GM18907 (cell line): ENCODE measurements around the gene PIGW.

Experiments
- ATAC-seq: cut with Tn5 transposase; IDR thresholded peaks from one replicate; pipeline ENCODE4 v1.9.1; 2021; ENCODE audit warnings: mild to moderate bottlenecking, moderate library complexity; ENCODE audit not compliant: unreplicated experiment

Gene PIGW

DNA sequence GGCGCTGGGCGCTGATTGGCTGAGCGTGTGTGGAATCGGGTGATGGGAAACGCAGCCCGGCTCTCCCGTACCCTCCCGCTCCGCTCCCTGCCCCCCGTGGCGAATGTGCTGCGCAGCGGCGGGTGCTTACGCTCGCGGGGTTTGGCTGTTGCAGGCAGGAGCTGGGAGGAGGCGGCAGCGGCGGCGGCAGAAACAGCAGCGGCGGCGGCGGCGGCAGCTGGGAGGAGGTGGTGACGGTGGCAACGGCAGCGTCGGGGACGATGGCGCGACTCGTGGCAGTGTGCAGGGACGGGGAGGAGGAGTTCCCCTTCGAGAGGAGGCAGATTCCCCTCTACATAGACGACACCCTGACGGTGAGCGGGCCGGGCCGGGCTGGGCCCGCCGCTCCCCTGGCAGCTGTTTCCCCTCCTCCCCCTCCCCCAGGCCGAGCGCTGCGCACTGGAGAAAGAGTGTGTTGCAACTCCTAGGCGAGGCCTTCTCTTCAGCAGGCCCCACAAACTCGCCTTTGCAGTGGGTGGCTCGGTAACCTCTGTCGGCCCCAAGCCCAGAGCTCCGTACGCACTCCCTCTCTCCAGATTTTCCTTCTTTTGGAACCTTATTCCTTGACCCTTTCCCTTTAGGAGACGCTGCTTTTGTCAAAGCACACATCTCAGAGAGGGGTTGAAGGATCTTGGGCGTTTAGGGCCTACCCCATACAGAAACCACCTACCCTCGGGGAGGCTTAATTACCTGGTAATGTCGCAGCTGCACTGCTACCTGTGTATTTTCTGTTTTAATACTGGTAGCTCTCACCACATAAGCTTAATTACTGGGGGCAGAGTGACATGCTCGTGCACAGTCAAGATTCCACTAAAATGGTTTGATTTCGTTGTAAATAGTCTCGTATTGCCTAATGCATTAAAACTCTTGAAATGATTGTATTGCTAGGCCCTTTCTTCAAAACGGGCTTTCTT is 11.0 kb downstream of the PIGW start:
- ATAC-seq: peak; percentile 70

- ATAC-seq: no peak
Observed at GRCh38 chr17:36546418-36547093, 11.8 kb downstream of the PIGW start.

DNA sequence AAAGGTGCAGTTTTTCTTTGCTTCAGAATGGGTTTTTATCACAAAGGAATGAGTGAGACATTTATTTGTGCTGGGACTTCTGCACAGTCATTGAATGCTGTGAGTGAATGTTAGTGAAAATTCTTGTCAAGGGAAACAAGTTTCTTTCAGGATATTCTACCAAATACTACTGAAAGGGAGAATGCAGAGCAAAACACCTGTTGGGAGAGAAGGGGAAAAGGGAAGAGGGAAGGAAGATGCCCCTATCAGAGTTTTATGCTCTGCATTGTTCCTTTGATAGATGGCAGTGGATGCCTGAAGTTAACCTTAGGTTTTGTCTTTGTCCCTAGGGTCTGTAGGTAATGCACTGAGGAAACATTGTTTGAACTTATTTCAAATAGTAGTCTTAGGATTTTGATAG is 13.0 kb downstream of the PIGW start:
- no peak for ATAC-seq

- ATAC-seq: no peak
Observed at GRCh38 chr17:36550491-36551417, 16.0 kb downstream of the PIGW start.

DNA sequence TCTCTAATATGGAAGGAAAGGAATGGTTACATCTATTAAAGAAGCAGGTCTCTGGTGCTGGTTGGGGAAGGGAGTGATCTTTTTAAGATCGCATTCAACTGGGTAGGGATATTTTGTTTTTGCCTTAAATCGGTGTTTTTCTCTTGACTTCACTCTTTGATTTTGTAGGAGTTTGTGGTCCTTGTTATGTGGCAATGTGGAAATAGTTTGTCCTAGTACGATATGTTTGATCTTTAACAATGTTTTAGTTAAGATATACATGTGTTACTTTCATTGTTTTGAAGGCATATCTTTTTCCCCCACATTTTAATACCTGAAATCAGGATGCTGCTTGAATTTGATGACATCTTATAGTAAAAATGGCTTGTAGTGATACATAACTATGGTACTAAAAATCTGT is 18.7 kb downstream of the PIGW start:
- no peak for ATAC-seq

GRCh38 chr17:36566081-36566480 is 31.3 kb downstream of the PIGW start:
- ATAC-seq: no peak

DNA sequence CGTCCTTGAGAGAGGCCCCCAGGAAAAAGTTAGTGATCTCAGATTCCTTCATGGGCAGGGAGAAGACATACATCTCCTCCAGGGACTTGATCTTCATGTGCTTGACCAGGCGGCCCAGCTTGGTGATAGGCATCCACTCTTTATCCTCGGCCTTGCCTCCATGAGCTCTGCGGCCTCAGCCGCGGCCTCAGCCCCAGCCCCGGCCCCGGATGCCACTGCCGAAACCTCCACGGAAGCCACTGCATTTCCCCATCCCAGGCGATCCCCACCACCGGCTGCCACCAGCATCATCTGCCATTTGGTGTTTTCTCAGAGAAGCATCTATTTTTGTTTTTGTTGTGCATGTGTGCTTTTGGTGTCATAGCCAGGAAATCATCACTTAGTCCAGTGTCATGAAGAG is 40.2 kb downstream of the PIGW start:
- no peak for ATAC-seq

DNA sequence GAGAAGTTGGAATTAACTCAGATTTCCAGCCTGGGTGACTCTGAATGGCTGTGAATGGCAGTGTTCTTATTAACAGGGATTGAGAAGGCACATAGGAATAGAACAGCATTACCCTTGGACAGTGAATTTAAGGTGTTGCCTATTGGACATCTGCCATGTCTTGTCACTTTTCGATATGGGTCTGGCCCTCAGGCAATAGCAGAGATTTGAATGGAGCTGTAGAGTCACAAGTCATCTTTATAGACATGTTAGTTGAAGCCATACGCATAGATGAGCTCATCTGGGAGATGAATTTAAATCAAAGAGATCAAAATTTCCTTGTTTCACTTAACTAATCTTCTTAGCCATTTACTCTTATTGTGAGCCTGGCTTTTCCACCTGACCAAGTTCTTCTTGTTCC is 42.0 kb downstream of the PIGW start:
- ATAC-seq: no peak

DNA sequence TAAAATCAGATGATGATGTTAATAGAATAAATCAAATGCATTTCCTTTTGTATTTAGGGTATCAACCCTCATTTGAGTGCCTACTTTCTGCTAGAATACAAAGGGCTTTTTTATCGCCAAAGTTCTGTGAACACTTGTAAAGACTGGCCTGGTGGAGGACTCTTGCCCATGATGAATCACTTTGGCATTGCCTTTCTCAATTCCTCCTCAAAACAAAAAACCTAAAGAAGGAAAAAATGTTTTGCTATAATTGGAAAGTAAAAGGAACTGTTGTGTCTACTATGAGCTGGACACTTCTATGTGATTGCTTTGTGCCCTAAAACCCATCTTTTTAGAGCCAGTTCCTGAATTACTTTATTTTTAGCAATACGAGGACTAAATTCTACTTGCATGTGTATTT is 43.9 kb downstream of the PIGW start:
- no peak for ATAC-seq

GRCh38 chr17:36583787-36584186 is 49.0 kb downstream of the PIGW start:
- ATAC-seq: no peak

- ATAC-seq: no peak
Observed at GRCh38 chr17:36586138-36586537, 51.4 kb downstream of the PIGW start.
